Upper lobe of left lung (tissue), 6 donors: ENCODE results near the gene CCDC126. TPM values are rescaled to one million over a fixed set of nuclear protein-coding genes. Genes with fewer than 3 reads are reported as not detected.
"Not testable (repeated sequence)": the region's sequence is repeated elsewhere in the genome, so short reads cannot be mapped to it uniquely, and the experiment has no call there.

ENCODE experiments used
- ATAC-seq, 2 donors: fragments of 200-7000 bp; cut with Tn5 transposase; one replicate each; pipeline ENCODE4 v1.9.1; 2022; ENCODE audit warnings: mild to moderate bottlenecking in 2 of 2, moderate library complexity in 2 of 2; ENCODE audit not compliant: low FRiP score in 2 of 2
- DNase-seq, 2 donors: peaks; one replicate each; pipeline ENCODE4 v3.0.0-alpha.2; 2019 to 2020
- H3K27ac ChIP-seq, 4 donors: fragments of 200-600 bp; sonication (generic); one replicate each; pipeline ENCODE4 v1.5.1; 2016 to 2019
- H3K27me3 ChIP-seq, 4 donors: fragments of 200-600 bp; sonication (generic); one replicate each; pipeline ENCODE4 v1.5.1; 2017 to 2019
- H3K36me3 ChIP-seq, 4 donors: fragments of 200-600 bp; sonication (generic); one replicate each; pipeline ENCODE4 v1.5.1; 2016 to 2019
- H3K4me1 ChIP-seq, 4 donors: fragments of 200-600 bp; sonication (generic); one replicate each; pipeline ENCODE4 v1.5.1; 2018 to 2019
- H3K4me3 ChIP-seq, 4 donors: fragments of 200-600 bp; sonication (generic); one replicate each; pipeline ENCODE4 v1.5.1; 2017 to 2019; ENCODE audit warnings: mild to moderate bottlenecking in 2 of 4, moderate library complexity in 1 of 4
- H3K9me3 ChIP-seq, 4 donors: fragments of 200-600 bp; sonication (generic); one replicate each; pipeline ENCODE4 v1.5.1; 2018 to 2019
- CTCF ChIP-seq, 6 experiments: fragments of 450-650 bp in 4 of 6; fragments of 200-600 bp in 2 of 6; sonication (generic) in 2 of 6; IDR thresholded peaks; one replicate each; pipeline ENCODE4 v1.5.1; 2016 to 2019; ENCODE audit warnings: antibody characterized with exemption in 6 of 6
- EP300 ChIP-seq, 4 donors: sonication (generic); formaldehyde crosslinking; IDR thresholded peaks; one replicate each; pipeline ENCODE4 v1.5.1; 2017; ENCODE audit warnings: antibody characterized with exemption in 4 of 4, control low read depth in 2 of 4
- POLR2A ChIP-seq, 4 donors: fragments of 450-650 bp; IDR thresholded peaks; one replicate each; pipeline ENCODE4 v1.5.1; 2016 to 2017; ENCODE audit warnings: antibody characterized with exemption in 4 of 4, mild to moderate bottlenecking in 2 of 4
- POLR2AphosphoS5 ChIP-seq, 2 donors: sonication (generic); formaldehyde crosslinking; IDR thresholded peaks; one replicate each; pipeline ENCODE4 v1.5.1; 2017; ENCODE audit warnings: antibody characterized with exemption in 2 of 2
- whole genome bisulfite sequencing, 2 donors: methylation state at CpG; one replicate each; pipeline ENCODE4 v1.1.5; 2017 to 2018; 5-methylcytosine and 5-hydroxymethylcytosine counted together
- total RNA-seq, 6 donors: library from RNA; depleted of rRNA in 4 of 6; stranded (reverse); fragments of >200 nt in 4 of 6; gene quantifications; one replicate each; pipeline versions ENCODE4 v1.1.0 to v1.2.1, GENCODE V29; 2016 to 2021
- donor health status: DM: no; HTN: no; CAD: no; lungs with moderate emphysema.
- donor health status: DM: no; HTN: yes; CAD: no; lungs with severe emphysema.

Gene CCDC126
- total RNA-seq, 6 donors from 2014 or later = 11.5 to 48.2 (median 14.7) TPM

- Histone ChIP-seq H3K27me3 (peaks cover 0 to 1% (median 0%) of the 10 kb centered on the region in 4 donors), H3K36me3 (no peaks in the 10 kb centered on the region), H3K27ac (peak within 1 kb of the TSS; percentile 81 to 91 (median 84)), H3K4me1 (peaks cover 6 to 17% (median 8%) of the 10 kb centered on the region in 4 donors), H3K9me3 (no peaks in the 10 kb centered on the region), H3K4me3 (peak within 1 kb of the TSS; percentile 62 to 84 (median 80))
- DNase-seq (peak; percentile 91 to 97), ATAC-seq (peak; percentile 98 to 100)
- WGBS, 2 donors = 0 to 2% methylated on average over 26 to 42 of the region's 53 CpGs
- TF ChIP-seq POLR2A (IDR thresholded peaks at IDR 0.05) = peak in 2 of 4 donors; percentile 47 to 50
- TF ChIP-seq POLR2AphosphoS5 (IDR thresholded peaks at IDR 0.05) = peak; percentile 7 to 60
- peak; percentile 69 to 87 (median 80) for TF ChIP-seq CTCF (IDR thresholded peaks at IDR 0.05)
- TF ChIP-seq EP300 (IDR thresholded peaks at IDR 0.05) = peak in 1 of 4 donors; percentile 11
Measured at GRCh38 chr7:23679898-23680413, 82.8 kb downstream of the CCDC126 start, which contains the start of gene FAM221A. Gene FAM221A, plus strand, starts transcription at chr7:23680199. Its CDS starts 20 bp downstream, at chr7:23680219.

GRCh38 chr7:23680414-23681405 lies 83.5 kb downstream of the CCDC126 start:
- WGBS, 2 donors = 7 to 10% methylated on average over 13 to 41 of the region's 42 CpGs
- Histone ChIP-seq H3K4me1 (peaks cover 6 to 17% (median 8%) of the 10 kb centered on the region in 4 donors), H3K4me3 (peak overlapping the region; percentile 62 to 84 (median 80)), H3K27ac (peak overlapping the region; percentile 81 to 91 (median 84)), H3K27me3 (peaks cover 0 to 1% (median 0%) of the 10 kb centered on the region in 4 donors), H3K9me3 (no peaks in the 10 kb centered on the region), H3K36me3 (no peaks in the 10 kb centered on the region)
- DNase-seq = peak; percentile 81 to 82
- peak; percentile 87 to 88 for ATAC-seq
- TF ChIP-seq POLR2A (IDR thresholded peaks at IDR 0.05) = peak in 2 of 4 donors; percentile 34 to 35
- peak; percentile 16 to 45 for TF ChIP-seq POLR2AphosphoS5 (IDR thresholded peaks at IDR 0.05)
- TF ChIP-seq EP300 (IDR thresholded peaks at IDR 0.05) = no peak

GRCh38 chr7:23684041-23684440 lies 86.9 kb downstream of the CCDC126 start:
- not testable (repeated sequence) for H3K36me3 ChIP-seq, DNase-seq, H3K27me3 ChIP-seq, ATAC-seq, H3K27ac ChIP-seq, H3K4me3 ChIP-seq, H3K9me3 ChIP-seq
- 70 to 73% methylated on average over 6 of the region's 6 CpGs for WGBS, 2 donors
- peaks cover 6 to 17% (median 8%) of the 10 kb centered on the region in 4 donors for H3K4me1 ChIP-seq

GRCh38 chr7:23685731-23686130 lies 88.5 kb downstream of the CCDC126 start:
- ATAC-seq (no peak), DNase-seq (no peak)
- no peak overlapping the region for H3K4me3 ChIP-seq
- H3K4me1 ChIP-seq = peaks cover 6 to 9% (median 8%) of the 10 kb centered on the region in 4 donors
- no peak overlapping the region for H3K27ac ChIP-seq
- H3K9me3 ChIP-seq = no peaks in the 10 kb centered on the region
- TF ChIP-seq EP300 (IDR thresholded peaks at IDR 0.05) (no peak), CTCF (IDR thresholded peaks at IDR 0.05) (no peak), POLR2A (IDR thresholded peaks at IDR 0.05) (no peak), POLR2AphosphoS5 (IDR thresholded peaks at IDR 0.05) (no peak)
- peaks cover 0 to 18% (median 4%) of the 10 kb centered on the region in 4 donors for H3K36me3 ChIP-seq
- WGBS, 2 donors = 53 to 65% methylated on average over 3 of the region's 3 CpGs
- H3K27me3 ChIP-seq = peaks cover 0 to under 1% (median 0%) of the 10 kb centered on the region in 4 donors

- ATAC-seq (no peak), DNase-seq (no peak)
- peaks cover 0 to 28% (median 4%) of the 10 kb centered on the region in 4 donors for H3K36me3 ChIP-seq
- 65 to 71% methylated on average over 2 of the region's 2 CpGs for WGBS, 2 donors
- TF ChIP-seq POLR2AphosphoS5 (IDR thresholded peaks at IDR 0.05) = no peak
- TF ChIP-seq CTCF (IDR thresholded peaks at IDR 0.05) = no peak
- no peak for TF ChIP-seq POLR2A (IDR thresholded peaks at IDR 0.05)
- no peak for TF ChIP-seq EP300 (IDR thresholded peaks at IDR 0.05)
- no peaks in the 10 kb centered on the region for H3K4me1 ChIP-seq
- H3K4me3 ChIP-seq = no peak overlapping the region
- no peaks in the 10 kb centered on the region for H3K9me3 ChIP-seq
- H3K27ac ChIP-seq = no peak overlapping the region
- no peaks in the 10 kb centered on the region for H3K27me3 ChIP-seq
Measured at GRCh38 chr7:23687011-23687410, 89.8 kb downstream of the CCDC126 start.
